ENCODE measurements around the gene TSBP1.
"Not testable (repeated sequence)": the region's sequence is repeated elsewhere in the genome, so short reads cannot be mapped to it uniquely, and the experiment has no call there.

The TSBP1 gene

DNA sequence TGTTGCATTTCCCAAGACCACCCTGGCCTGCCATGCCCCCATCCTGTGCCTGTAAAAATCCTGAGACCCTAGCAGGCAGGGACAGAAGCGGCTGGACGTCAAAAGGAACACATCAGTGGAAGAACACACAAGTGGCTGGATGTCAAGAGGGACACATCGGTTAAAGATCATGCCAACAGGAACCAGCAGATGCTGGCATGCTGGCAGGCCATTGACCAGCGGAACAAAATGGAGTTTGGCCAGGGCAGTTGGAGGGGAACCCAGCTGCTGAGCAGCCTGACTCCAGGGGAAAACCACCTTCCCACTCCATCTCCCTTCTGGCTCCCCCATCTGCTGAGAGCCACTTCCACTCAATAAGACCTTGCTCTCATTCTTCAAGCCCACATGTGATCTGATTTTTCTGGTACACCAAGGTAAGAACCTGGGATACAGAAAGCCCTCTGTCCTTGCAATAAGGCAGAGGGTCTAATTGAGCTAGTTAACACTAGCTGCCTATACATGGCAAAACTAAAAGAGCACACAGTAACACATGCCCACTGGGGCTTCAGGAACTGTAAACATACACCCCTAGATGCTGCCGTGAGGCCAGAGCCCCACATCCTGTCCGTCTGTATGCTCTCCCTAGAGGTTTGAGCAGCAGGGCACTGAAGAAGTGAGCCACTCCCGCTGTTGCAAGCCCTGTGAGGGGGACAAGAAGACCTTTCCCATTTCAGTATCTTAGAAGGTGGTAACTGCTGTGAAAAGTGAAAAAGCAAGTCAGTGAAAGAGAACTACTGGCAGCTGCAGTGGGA, 4.2 kb upstream of the TSBP1 start:
- no peak for DNase-seq

DNA sequence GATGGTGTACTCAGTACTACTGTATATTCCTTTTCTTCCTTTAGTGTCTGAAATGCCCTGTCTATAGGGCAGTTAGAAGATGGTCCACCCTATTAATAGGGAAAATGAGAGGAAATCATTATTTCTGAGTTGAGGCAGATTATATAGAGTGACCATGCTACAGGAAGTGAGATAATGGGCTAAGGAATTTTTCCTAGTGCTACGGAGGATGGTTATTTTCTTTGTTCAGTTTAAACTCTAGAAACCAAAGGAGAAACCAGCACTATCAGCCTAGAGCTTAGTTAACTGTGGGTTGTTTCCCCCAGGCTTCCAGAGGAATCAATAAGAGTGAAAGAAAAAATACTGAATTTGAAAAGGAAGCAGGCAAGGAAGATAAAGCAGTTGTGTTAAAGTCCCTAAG, 474 bp downstream of the TSBP1 start:
- DNase-seq = no peak

DNA sequence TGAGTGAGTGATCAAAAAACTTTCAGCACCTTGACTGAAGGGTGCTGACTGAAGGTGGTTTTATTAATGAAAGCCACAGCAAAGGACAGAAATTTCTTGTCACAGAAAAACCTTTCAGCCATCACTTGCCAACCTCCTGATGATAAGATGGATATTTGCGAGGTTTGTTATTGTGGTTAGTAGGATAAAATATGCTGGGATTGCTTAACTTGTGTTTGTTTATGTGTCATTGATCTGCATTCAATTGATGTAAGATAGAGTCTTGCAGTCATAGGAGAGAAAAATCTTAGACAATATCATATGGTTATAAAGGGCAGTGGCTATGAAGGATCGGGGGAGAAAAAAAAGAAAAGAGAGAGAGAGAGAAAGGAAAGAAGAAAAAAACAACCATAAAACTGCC, 1.2 kb downstream of the TSBP1 start:
- DNase-seq = no peak

DNA sequence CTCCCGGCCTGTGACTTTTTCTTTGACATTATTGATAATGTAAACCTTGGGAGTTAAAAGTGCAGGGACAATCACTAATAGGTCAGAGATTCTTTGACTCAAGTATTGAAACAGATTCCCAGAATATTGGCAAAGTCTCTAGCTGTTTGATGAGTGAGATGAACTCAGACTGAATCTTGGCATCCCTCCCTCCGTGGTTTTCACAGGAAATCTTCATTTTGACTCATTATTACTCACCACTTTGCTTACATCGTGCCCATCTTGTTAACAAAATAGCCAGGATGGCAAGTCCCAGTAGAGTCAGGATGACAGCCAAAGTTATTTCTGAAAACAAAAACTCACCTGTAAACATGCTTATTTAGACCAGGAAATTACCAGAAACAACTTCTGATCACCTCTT, 2.0 kb downstream of the TSBP1 start:
- no peak for DNase-seq

DNA sequence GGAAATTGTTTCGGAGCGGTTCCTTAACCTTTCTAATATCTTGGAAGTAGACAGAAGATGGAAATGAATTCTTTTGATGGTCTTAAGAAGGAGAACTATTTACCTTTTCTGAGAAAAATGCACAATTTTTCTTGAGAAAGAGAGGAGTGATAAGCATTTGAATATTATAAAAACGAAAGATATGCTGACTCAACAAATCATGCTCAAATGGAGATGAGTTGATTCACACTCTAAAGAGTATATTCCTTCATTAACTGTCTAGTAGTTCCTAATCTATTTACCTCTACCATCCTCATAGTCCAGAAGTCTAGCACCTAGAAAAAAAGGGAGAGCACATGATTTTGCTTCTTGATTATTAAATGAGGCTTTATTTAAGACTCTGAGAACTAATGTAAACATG, 4.1 kb downstream of the TSBP1 start:
- no peak for DNase-seq

DNA sequence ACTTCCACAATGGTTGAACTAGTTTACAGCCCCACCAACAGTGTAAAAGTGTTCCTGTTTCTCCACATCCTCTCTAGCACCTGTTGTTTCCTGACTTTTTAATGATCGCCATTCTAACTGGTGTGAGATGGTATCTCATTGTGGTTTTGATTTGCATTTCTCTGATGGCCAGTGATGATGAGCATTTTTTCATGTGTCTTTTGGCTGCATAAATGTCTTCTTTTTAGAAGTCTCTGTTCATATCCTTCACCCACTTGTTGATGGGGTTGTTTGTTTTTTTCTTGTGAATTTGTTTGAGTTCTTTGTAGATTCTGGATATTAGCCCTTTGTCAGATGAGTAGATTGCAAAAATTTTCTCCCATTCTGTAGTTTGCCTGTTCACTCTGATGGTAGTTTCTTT, 12.5 kb downstream of the TSBP1 start:
- not testable (repeated sequence) for DNase-seq

DNA sequence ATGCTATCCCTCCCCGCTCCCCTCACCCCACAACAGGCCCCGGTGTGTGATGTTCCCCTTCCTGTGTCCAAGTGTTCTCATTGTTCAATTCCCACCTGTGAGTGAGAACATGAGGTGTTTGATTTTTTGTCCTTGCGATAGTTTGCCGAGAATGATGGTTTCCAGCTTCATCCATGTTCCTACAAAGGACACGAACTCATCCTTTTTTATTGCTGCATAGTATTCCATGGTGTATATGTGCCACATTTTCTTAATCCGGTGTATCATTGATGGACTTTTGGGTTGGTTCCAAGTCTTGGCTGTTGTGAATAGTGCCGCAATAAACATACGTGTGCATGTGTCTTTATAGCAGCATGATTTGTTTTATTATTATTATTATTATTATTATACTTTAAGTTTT, 13.2 kb downstream of the TSBP1 start:
- not testable (repeated sequence) for DNase-seq

DNA sequence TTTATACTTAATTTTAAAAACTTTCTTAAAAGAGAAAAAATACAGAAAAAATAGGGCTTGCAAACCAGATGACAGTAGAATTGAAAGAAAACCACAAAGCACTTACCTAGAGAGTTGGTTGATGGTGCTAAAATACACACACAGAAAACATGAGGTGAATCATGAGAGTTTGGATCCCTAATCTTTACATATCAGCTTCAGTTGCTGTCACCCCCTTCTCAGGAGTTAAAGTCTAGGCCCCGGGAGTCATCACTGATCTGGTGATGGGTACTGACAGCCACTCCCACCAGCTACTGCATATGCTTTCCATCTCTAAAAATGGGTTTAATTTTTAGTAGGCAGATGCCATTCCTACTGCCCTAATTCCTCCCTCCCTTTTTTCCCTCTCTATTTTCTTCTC, 16.7 kb downstream of the TSBP1 start:
- no peak for DNase-seq

DNA sequence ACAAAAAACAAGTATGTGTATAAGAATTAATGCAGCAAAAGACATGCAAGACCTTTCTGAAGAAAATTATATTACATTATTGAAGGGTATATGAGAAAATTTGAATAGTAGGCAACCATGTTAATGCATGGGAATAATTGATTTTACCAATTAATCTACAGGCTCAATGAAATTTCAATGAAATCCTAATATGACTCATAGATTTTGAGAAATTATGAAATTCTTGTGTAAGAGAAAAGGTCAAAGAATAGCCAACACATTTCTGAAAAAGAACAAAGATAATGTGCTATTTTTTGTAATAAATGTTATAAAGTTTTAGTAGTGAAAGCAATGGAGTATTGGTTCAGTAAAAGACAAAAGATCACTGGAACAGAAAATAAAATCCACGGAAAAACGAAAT, 18.4 kb downstream of the TSBP1 start:
- no peak for DNase-seq

DNA sequence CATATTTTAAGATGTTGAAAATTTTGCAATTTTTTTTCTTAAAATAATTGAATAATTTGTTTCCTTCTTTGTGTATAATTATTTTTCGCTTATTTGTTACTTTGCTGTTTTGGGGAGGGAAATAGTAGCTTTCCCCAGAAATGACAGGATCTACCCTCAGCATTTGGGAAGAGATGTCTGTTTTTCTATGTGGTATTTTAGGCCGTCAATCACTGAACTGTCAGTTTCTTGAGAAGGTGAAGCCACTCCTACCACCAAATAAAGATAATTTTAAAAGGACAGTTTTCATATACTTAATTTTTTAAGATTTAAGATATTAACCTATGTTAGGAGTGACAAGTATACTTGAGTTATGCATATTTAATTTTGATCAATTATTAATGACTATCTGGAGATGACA, 31.5 kb downstream of the TSBP1 start:
- no peak for DNase-seq

DNA sequence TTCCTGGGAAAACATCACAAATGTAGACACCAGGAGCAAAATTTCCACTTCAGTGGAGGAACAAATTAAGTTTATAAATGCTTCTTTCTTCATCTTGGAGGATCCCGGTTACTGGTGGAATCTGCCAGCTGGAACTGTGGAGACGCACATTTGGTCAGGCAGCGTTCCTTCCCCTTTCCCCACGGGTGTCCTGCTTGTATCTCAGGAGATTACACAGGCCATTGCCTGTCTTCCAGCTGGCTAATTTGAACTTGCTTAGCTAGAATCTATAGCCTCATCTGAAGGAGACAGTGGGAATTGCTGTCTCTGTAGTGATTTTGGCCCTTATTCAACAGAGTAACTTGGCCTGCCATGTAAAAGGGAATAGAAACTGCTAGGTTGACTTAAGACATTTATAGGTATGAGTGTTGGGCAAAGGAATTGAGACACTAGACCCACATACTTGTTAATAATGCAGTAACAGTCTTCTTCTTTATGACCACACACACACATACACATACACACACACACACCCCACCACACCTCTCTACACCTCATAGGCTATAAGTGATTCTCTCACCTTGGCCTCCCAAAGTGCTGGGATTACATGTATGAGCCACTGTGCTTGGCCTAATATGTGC, 34.4 kb downstream of the TSBP1 start:
- no peak for DNase-seq

DNA sequence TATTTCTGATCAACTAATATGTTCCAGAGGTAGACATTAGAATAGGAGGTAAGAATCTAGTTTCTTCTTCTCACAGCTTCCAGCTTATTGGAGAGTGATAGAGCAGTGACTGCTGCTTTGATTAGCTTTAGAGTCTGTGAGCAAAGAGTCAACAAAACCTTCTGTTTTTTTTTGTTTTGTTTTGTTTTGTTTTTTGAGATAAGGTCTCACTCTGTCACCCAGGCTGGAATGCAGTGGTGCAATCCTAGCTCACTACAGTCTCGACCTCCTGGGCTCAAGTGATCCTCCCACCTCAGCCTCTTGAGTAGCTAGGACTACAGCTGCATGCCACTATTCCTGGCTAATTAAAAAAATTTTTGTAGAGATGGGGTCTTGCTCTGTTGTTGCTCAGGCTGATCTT, 39.3 kb downstream of the TSBP1 start:
- DNase-seq = no peak

DNA sequence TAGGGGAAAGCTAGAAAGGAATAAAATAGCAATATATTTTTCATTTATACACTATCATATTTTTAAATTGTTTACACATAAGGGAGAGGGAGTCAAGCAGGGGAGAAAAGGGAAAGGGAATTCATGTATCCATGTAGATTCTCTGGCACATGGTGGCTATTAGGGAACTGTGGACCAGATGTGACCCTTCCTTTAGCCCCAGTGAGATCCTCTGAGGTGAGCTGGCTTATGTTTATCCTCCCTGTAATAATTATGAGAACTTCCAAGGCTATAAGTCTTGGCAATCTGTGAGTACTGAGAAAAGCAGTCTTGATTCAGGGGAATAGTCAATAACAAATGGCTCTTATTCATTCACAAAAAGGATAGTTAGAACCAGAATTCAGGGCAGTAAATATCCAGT, 42.6 kb downstream of the TSBP1 start:
- DNase-seq = no peak

DNA sequence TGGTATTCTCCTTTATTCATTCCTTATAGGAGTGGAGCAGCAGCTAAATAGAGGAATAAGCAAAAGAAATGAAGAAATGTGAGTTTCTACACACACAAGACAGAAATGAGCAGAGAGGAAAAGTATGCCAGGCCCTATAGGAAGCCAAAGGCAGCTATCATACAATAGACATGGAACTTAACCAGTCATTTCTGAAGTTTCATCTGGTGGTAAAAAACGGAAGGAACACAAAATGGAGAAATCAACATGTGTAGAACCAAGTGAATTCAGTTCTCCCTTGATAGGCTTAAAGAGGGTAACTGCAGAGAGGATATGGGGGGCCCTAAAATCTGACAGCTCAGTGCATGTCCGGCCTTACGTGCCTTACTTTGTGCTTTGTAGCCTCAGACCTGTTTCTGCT, 44.6 kb downstream of the TSBP1 start:
- DNase-seq = no peak

DNA sequence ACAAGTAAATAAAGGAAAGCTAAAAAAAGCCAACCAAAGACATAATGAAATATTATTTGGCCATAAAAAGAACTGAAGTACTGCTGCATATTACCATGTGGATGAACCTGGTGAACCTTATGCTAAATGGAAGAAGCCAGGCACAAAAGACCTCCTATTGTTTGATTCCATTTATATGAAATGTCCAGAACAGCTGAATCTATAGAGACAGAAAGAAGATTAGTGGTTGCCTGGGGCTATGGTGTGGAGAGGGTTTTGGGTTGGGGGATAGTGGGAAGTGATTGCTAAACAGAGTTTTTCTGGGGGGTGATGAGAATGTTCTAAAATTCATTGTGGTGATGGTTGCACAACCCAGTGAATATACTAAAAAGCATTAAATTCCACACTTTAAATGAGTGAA, 53.2 kb downstream of the TSBP1 start:
- DNase-seq = no peak

DNA sequence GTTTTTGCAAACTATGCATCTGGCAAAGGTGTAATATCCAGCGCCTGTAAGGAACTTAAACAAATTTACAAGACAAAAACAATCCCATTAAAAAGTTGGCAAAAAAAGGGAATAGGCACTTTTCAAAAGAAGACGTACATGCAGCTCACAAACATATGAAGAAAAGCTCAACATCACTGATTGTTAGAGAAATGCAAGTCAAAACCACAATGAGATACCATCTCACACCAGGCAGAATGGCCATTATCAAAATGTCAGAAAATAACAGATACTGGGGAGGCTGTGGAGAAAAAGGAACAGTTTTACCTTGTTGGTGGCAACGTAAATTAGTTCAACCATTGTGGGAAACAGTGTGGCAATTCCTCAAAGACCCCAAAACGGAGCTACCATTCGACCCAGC, 54.2 kb downstream of the TSBP1 start:
- DNase-seq = no peak

DNA sequence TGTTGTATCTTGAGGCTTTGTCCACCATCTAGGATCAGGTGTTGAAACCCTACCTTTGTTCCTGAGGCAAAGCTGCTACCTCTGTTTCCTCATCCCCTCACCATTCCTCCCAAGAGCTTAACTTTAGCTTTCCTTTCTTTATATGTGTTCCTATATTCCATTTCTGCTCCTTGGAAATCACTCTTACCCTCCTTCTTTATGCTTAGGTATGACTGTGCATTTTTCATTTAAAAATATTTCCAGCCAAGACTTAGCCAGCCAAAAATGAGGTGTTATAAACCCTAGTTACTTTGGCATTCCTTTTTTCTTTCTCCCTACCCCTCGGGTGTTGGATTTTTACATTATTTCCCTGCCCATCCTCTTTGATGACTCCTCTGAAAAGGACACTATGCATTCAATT, 57.7 kb downstream of the TSBP1 start:
- DNase-seq = no peak

DNA sequence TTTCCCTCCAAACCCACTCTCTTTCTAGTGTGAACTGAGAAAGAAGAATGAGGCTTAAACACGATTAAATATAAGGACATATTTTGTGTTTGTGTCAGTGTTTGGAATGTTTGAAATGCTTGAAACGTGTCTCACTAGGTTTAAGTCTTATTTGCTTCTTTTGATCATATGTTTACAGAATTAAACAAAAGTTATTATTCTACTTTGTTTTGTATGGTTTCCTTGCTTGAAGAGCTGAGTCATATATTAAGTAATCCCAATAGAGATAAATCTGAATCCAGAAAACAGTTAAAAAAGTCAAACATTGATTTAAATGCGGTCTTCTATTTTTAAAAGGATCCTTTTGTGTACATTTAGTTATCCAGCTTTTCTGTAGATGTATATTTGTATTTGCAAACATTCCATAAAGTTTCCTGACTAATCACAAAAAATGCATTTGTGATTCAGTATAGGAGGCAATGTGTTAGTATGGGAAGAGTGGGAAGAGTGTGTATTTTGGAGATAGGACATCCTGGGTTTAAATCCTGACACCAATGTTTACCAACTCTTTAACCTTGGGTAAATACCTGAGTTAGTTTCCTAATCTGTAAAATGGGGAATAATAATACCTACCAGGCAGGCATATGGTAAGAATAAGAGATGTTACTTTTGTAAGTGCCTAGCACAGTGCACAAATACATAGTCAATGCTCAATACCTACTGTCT, 72.9 kb downstream of the TSBP1 start:
- no peak for DNase-seq

DNA sequence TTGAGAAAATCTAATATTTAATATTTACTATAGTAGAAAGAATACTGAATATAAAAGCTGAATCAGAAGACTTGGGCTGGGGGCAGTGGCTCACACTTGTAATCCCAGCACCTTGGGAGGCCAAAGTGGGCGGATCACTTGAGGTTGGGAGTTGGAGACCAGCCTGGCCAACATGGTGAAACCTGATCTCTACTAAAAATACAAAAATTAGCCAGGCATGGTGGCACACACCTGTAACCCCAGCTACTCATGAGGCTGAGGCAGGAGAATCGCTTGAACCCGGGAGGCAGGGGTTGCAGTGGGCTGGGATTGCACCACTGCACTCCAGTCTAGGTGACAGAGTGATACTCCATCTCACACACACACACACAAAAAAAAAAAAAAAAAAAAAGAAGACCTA, 76.7 kb downstream of the TSBP1 start:
- not testable (repeated sequence) for DNase-seq

DNA sequence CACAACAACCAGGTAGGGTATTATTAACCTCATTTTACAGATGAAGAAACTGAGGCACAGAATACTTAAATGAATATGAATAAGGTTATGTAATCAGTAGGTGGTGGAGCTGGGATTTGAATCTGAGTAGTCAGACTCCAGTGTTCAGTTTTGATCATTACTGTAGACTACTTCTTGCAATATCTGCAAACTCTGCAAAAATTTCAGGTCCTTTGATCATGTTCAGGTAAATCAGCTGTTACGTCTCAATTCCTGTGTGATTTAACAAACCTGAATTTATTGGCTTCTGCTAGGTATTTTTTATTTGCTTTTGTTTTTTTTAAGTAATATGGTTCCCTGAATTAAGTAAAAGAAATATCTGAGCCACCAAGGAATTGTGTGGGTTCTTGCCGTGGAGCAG, 77.1 kb downstream of the TSBP1 start:
- no peak for DNase-seq

DNA sequence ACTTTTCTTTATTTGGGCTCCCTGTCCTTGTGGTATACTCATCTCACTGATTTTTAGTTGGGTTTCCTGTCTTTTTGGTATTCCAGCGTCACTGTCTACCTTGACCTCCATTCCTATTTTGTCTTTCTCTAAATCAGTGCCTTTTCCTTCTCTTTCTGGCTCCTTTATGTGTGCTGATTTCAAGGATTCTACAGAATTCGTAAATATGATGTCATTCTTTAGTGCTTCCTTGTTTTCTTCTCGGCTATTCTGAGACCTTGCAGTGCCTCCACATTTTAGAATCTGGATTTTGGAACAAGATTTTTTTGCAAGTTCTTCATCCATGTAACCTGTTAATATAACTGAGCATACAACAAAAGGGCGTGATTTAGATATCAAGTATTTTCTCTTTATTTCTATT, 78.0 kb downstream of the TSBP1 start:
- DNase-seq = no peak

DNA sequence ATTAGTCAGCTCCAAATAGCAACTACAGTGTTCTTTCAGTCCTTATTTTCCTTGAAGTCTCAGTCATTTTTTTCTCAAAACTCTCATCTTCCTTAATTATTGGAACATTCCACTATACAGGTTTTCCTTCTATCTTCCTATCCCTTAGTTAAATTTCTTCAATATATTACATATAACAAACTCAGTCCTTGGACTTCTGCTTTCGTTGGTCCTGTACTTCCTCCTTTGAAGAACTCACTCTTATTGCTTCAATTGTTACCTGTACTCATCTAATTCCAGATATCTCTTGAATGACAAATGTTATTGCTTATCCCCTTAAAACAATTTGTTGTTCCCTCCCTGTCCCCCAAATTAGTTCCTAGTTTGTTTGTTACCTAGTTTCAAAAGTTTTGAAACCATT, 80.2 kb downstream of the TSBP1 start:
- DNase-seq = no peak

DNA sequence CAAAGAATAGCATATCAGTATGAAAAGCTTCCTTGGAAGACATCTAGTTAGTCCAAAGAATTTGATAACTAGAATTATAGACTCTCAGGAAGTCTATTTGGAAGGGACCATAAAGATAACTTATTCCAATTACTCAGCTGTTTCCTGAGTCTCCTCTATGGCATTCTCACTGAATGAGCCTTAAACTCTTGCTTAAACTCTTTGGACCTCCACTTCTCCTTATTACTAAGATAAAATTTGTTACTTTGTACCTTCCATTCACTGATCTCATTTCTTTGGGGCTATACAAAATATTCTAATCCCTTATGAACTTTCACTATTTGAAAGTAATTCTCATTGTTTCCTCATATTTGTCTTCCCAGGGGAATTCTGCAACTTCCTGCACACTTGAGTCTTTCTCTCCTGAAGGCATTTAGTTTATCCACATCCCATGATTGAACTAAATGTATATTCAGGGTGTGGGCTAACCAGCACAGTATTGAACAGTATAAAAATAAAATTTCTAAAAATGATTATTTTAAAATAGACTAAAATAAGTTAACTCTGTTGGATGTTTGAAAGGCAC, 80.7 kb downstream of the TSBP1 start:
- no peak for DNase-seq

DNA sequence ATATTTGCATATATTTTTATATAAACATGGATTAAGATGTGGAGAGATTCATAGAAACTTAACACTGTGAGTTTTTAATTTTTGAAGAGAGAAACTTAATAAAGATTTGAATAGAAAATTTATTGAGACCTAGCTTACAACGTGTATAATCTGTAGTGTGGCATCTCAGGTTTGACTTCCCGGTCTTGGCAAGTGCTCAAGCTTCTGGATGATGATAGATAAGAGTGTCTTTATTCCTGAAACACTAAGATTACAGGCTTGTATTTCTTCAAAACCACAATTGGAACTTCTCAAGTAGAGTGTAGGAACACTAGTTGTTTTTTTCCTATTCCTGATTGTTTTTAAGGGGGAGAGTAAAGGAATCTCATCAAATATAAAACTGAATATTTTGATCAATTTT, 83.3 kb downstream of the TSBP1 start:
- DNase-seq = no peak
